GM12878 (cell line): ENCODE results near the gene ANTXR1. TPM values are rescaled to one million over a fixed set of nuclear protein-coding genes. Genes with fewer than 3 reads are reported as not detected.

Experiments
- ATAC-seq: fragments of 200-7000 bp; cut with Tn5 transposase; 3 replicates; pipeline ENCODE4 v1.9.1; 2020; ENCODE audit warnings: mild to moderate bottlenecking, moderate library complexity
- BruUV-seq: library from RNA; stranded (reverse); fragments of 400-500 nt; replicated peaks from 2 replicates; lab custom pipeline; 2021; lab: Mats Ljungman, UMichigan
- CTCF ChIA-PET: fragments of 300-600 bp; sonication (Branson Sonifier 250); formaldehyde crosslinking; extraction: SDS; loops from one replicate; lab custom pipeline; 2021; ENCODE audit warnings: inconsistent platforms; lab: Yijun Ruan, JAX
- POLR2A ChIA-PET: fragments of 350-600 bp; formaldehyde crosslinking; extraction: SDS; loops from one replicate; lab custom pipeline; 2021; ENCODE audit warnings: inconsistent platforms; lab: Charles Lee
- RAD21 ChIA-PET: fragments of 300-600 bp; sonication (Branson Sonifier 250); formaldehyde crosslinking; loops from one replicate; lab custom pipeline; 2023; ENCODE audit warnings: antibody characterized with exemption; ENCODE audit not compliant: unreplicated experiment; lab: Charles Lee
- SMC1A ChIA-PET: fragments of 300-600 bp; sonication (Branson Sonifier 250); formaldehyde crosslinking; loops from one replicate; lab custom pipeline; 2023; ENCODE audit not compliant: unreplicated experiment, uncharacterized antibody; lab: Charles Lee
- DNase-seq: peaks from one replicate; pipeline ENCODE4 v3.0.0-alpha.2; 2011; ENCODE audit warnings: low read depth, low spot score
- FAIRE-seq: peaks from 3 replicates; lab custom pipeline; 2011; peaks lifted over from hg19 to GRCh38; lab: Jason Lieb, UNC
- H2AFZ ChIP-seq: 2 replicates; pipeline ENCODE4 v1.6.0; 2011; ENCODE audit warnings: low read depth, low read length, control low read depth; ENCODE audit not compliant: control insufficient read depth
- H3K27ac ChIP-seq: 2 replicates; pipeline ENCODE4 v1.5.1; 2011; ENCODE audit warnings: control low read depth; ENCODE audit not compliant: control insufficient read depth, insufficient read depth
- H3K27me3 ChIP-seq, 2 experiments: replicated peaks in 1 of 2; 2 replicates each; pipeline versions ENCODE4 v1.6.0 to v1.6.1; 2011; ENCODE audit warnings: low read length in 1 of 2; ENCODE audit not compliant: control insufficient read depth in 2 of 2, insufficient read depth in 2 of 2
- H3K36me3 ChIP-seq, 2 experiments: 2 replicates each; pipeline ENCODE4 v1.5.1; 2011; ENCODE audit warnings: low read length in 1 of 2; ENCODE audit not compliant: control insufficient read depth in 2 of 2, insufficient read depth in 2 of 2
- H3K4me1 ChIP-seq: 2 replicates; pipeline ENCODE4 v1.6.1; 2011; ENCODE audit warnings: mild to moderate bottlenecking, low read length, moderate library complexity, mixed read lengths; ENCODE audit not compliant: control insufficient read depth, insufficient read depth
- H3K4me2 ChIP-seq: 2 replicates; pipeline ENCODE4 v1.6.0; 2011; ENCODE audit warnings: control low read depth; ENCODE audit not compliant: control insufficient read depth, insufficient read depth
- H3K4me3 ChIP-seq: fragments of 200-600 bp; sonication (generic); 2 replicates; pipeline ENCODE4 v1.5.1; 2016
- H3K79me2 ChIP-seq: 2 replicates; pipeline ENCODE4 v1.6.0; 2011; ENCODE audit warnings: low read length; ENCODE audit not compliant: control insufficient read depth, insufficient read depth
- H3K9ac ChIP-seq: 2 replicates; pipeline ENCODE4 v1.8.0; 2011; ENCODE audit warnings: low read length, control low read depth, mixed read lengths; ENCODE audit not compliant: control insufficient read depth, insufficient read depth
- H3K9me3 ChIP-seq: replicated peaks from 3 replicates; pipeline ENCODE4 v1.5.1; 2011; ENCODE audit warnings: mild to moderate bottlenecking, low read length; ENCODE audit not compliant: control insufficient read depth, insufficient read depth
- H4K20me1 ChIP-seq: 2 replicates; pipeline ENCODE4 v1.6.0; 2011; ENCODE audit not compliant: control insufficient read depth, insufficient read depth
- CBFB ChIP-seq: IDR thresholded peaks from 2 replicates; pipeline ENCODE4 v1.6.1; 2016; ENCODE audit warnings: antibody characterized with exemption, low read depth
- CEBPB ChIP-seq, 2 experiments: fragments of 150-350 bp in 1 of 2; IDR thresholded peaks; 2 replicates each; pipeline ENCODE4 v1.6.1; 2012 to 2014; ENCODE audit warnings: low read depth in 2 of 2, low read length in 2 of 2, borderline replicate concordance in 1 of 2, inconsistent platforms in 1 of 2
- DPF2 ChIP-seq: fragments of 450-650 bp; IDR thresholded peaks from 2 replicates; pipeline ENCODE4 v1.6.1; 2017; ENCODE audit warnings: mild to moderate bottlenecking
- FOXM1 ChIP-seq: IDR thresholded peaks from 2 replicates; pipeline ENCODE4 v1.6.1; 2012; ENCODE audit warnings: low read depth, mild to moderate bottlenecking, inconsistent platforms, low read length, moderate library complexity
- HCFC1 ChIP-seq: fragments of 150-350 bp; IDR thresholded peaks from 2 replicates; pipeline ENCODE4 v1.6.1; 2014; ENCODE audit warnings: low read length
- MEF2A ChIP-seq: IDR thresholded peaks from 2 replicates; pipeline ENCODE4 v1.6.1; 2011; ENCODE audit warnings: low read depth, mild to moderate bottlenecking, low read length, moderate library complexity; ENCODE audit not compliant: insufficient read depth
- NBN ChIP-seq: fragments of 450-650 bp; IDR thresholded peaks from 2 replicates; pipeline ENCODE4 v1.6.1; 2016
- PAX8 ChIP-seq: fragments of 450-650 bp; IDR thresholded peaks from 2 replicates; pipeline ENCODE4 v1.6.1; 2017; ENCODE audit warnings: mild to moderate bottlenecking, moderate library complexity
- SMAD1 ChIP-seq: fragments of 450-650 bp; IDR thresholded peaks from 2 replicates; pipeline ENCODE4 v1.6.1; 2018; ENCODE audit warnings: mild to moderate bottlenecking, low read depth; ENCODE audit not compliant: partially characterized antibody
- SUPT20H ChIP-seq: IDR thresholded peaks from 2 replicates; pipeline ENCODE4 v1.6.1; 2011; ENCODE audit warnings: low read depth, mild to moderate bottlenecking, low read length, moderate library complexity, borderline replicate concordance; ENCODE audit not compliant: control insufficient read depth
- TCF3 ChIP-seq: IDR thresholded peaks from 2 replicates; pipeline ENCODE4 v1.6.1; 2012; ENCODE audit warnings: low read depth, mild to moderate bottlenecking, low read length, borderline replicate concordance; ENCODE audit not compliant: insufficient read depth
- TCF7 ChIP-seq: IDR thresholded peaks from 2 replicates; pipeline ENCODE4 v1.6.1; 2014; ENCODE audit warnings: antibody characterized with exemption, borderline replicate concordance
- ZNF384 ChIP-seq: IDR thresholded peaks from 2 replicates; pipeline ENCODE4 v1.6.1; 2012; ENCODE audit warnings: low read depth, mild to moderate bottlenecking, low read length, improper control_type of control experiment, borderline replicate concordance
- WGBS: methylation state at CpG from one replicate; pipeline ENCODE4 v1.1.6; 2016; ENCODE audit warnings: low lambda C conversion rate; ENCODE audit not compliant: insufficient replicate concordance, insufficient coverage; ENCODE audit errors: missing lambda C conversion rate; 5-methylcytosine and 5-hydroxymethylcytosine counted together
- in situ Hi-C: fragments of 300-500 bp; cut with MboI; formaldehyde crosslinking; loops from 9 replicates; pipeline ENCODE4 v1.14.3; 2018; ENCODE audit warnings: mixed read lengths
- intact Hi-C: fragments of 100-400 bp; cut with micrococcal nuclease; formaldehyde crosslinking; loops from one replicate; pipeline ENCODE4 v1.14.2; 2022; ENCODE audit not compliant: unreplicated experiment
- polyA plus RNA-seq, 11 experiments: library from polyadenylated mRNA; depleted of rRNA in 4 of 11; unstranded in 6 of 11; stranded (reverse) in 5 of 11; fragments of >200 nt; fragmentation: Nextera tagmentation in 4 of 11; fragmentation: Illumina TruSeq in 1 of 11; extraction: Ambion mirVana in 4 of 11; extraction: Trizol in 1 of 11; gene quantifications; 1 replicate in 1 of 11; 2 replicates in 10 of 11; pipeline versions ENCODE4 v1.2.1 to v1.2.3, GENCODE V29; 2011 to 2016; ENCODE audit warnings: inconsistent platforms in 2 of 11, missing spikeins in 2 of 11, low read depth in 1 of 11
- total RNA-seq, 4 experiments: library from RNA; depleted of rRNA in 3 of 4; stranded (reverse); fragments of >200 nt in 3 of 4; fragmentation: Illumina TruSeq in 1 of 4; extraction: Trizol in 1 of 4; gene quantifications; 2 replicates each; pipeline versions ENCODE4 v1.2.1 to v1.2.3, GENCODE V29; 2013 to 2021
- TF ChIP-seq, protein P1 (sequence below): fragments of 450-650 bp; IDR thresholded peaks from 2 replicates; pipeline ENCODE4 v1.6.1; 2017; ENCODE audit warnings: mild to moderate bottlenecking, moderate library complexity
- TF ChIP-seq, protein P2 (sequence below): fragments of 450-650 bp; IDR thresholded peaks from 2 replicates; pipeline ENCODE4 v1.6.1; 2017; ENCODE audit warnings: borderline replicate concordance

ANTXR1 gene
- total and polyA plus RNA-seq, 10 of the 15 experiments (the other 5 are each of a cell fraction or from before 2014, with no cell fraction given), result 0.09 to 0.26 TPM; not detected in 8

DNA sequence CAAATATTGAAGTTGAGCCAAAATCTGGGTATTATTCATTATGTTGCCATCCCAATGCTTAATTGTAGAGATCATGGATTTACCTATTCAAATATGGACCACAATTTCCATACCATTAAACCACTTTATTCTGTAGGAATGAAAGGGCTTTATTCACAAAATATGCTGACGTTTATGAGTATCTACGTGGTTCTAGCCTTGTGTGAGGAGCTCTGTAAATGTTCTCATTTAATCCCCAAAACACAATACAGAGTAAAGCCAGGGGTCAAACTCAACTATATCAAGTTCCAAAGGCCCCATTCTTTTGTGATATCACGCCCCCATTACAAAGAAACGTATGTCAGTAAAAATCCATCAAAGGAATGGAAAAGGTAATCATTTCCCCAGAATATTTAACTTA, 61.9 kb downstream of the ANTXR1 start:
- Histone ChIP-seq H3K36me3 (no peaks in the 10 kb centered on the region), H3K9ac (no peak overlapping the region)
- TF ChIP-seq SMAD1 (no peak), FOXM1 (no peak), PAX8 (no peak), TCF3 (no peak), CBFB (no peak), HCFC1 (no peak), CEBPB (IDR thresholded peaks at IDR 0.05; ENCODE audit: borderline replicate concordance in 1 of 2, low read depth in 2 of 2, low read length in 2 of 2) (no peak), NBN (no peak), SUPT20H (no peak), MEF2A (no peak), TCF7 (no peak), DPF2 (no peak), ZNF384 (no peak)
- TF ChIP-seq, protein P1, sequence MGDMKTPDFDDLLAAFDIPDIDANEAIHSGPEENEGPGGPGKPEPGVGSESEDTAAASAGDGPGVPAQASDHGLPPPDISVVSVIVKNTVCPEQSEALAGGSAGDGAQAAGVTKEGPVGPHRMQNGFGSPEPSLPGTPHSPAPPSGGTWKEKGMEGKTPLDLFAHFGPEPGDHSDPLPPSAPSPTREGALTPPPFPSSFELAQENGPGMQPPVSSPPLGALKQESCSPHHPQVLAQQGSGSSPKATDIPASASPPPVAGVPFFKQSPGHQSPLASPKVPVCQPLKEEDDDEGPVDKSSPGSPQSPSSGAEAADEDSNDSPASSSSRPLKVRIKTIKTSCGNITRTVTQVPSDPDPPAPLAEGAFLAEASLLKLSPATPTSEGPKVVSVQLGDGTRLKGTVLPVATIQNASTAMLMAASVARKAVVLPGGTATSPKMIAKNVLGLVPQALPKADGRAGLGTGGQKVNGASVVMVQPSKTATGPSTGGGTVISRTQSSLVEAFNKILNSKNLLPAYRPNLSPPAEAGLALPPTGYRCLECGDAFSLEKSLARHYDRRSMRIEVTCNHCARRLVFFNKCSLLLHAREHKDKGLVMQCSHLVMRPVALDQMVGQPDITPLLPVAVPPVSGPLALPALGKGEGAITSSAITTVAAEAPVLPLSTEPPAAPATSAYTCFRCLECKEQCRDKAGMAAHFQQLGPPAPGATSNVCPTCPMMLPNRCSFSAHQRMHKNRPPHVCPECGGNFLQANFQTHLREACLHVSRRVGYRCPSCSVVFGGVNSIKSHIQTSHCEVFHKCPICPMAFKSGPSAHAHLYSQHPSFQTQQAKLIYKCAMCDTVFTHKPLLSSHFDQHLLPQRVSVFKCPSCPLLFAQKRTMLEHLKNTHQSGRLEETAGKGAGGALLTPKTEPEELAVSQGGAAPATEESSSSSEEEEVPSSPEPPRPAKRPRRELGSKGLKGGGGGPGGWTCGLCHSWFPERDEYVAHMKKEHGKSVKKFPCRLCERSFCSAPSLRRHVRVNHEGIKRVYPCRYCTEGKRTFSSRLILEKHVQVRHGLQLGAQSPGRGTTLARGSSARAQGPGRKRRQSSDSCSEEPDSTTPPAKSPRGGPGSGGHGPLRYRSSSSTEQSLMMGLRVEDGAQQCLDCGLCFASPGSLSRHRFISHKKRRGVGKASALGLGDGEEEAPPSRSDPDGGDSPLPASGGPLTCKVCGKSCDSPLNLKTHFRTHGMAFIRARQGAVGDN, result no peak
- TF ChIP-seq, protein P2, sequence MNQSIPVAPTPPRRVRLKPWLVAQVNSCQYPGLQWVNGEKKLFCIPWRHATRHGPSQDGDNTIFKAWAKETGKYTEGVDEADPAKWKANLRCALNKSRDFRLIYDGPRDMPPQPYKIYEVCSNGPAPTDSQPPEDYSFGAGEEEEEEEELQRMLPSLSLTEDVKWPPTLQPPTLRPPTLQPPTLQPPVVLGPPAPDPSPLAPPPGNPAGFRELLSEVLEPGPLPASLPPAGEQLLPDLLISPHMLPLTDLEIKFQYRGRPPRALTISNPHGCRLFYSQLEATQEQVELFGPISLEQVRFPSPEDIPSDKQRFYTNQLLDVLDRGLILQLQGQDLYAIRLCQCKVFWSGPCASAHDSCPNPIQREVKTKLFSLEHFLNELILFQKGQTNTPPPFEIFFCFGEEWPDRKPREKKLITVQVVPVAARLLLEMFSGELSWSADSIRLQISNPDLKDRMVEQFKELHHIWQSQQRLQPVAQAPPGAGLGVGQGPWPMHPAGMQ, result no peak
- TF ChIP-seq, all 136 proteins: peak for 0
- intact Hi-C loops (no loop called here), in situ Hi-C loops (no loop called here)
- Histone ChIP-seq H3K4me3 (no peak overlapping the region), H3K27ac (no peak overlapping the region), H3K27me3 (peaks cover 3 to 4% of the 10 kb centered on the region in 2 experiments; a peak in 3 of 4 replicates), H3K4me2 (no peak overlapping the region), H4K20me1 (no peaks in the 10 kb centered on the region), H3K4me1 (no peaks in the 10 kb centered on the region), H3K79me2 (no peaks in the 10 kb centered on the region), H3K9me3 (no peaks in the 10 kb centered on the region), H2AFZ (no peak overlapping the region)
- ChIA-PET POLR2A (no interaction called here), SMC1A (no interaction called here), RAD21 (no interaction called here), CTCF (no interaction called here)
- FAIRE-seq (no peak), DNase-seq (no peak), ATAC-seq (no peak)
- WGBS, result 8% methylated on average over 4 of the region's 4 CpGs
- BruUV-seq, result no TSS peak
